Fibroblast of the aortic adventitia (primary cell): Measurements from ENCODE around the gene HSPH1. TPM values are rescaled to one million over a fixed set of nuclear protein-coding genes. Genes with fewer than 3 reads are reported as not detected.

Source experiments
- DNase-seq: peaks from one replicate; pipeline ENCODE4 v3.0.0-alpha.2; 2010; ENCODE audit warnings: low read depth
- H3K4me3 ChIP-seq: 2 replicates; pipeline ENCODE4 v1.5.1; 2011; ENCODE audit warnings: low read depth, mild to moderate bottlenecking, control low read depth, low read length, moderate library complexity
- CTCF ChIP-seq: IDR thresholded peaks from 2 replicates; pipeline ENCODE4 v1.5.1; 2011; ENCODE audit warnings: mild to moderate bottlenecking, low read length, control low read depth, inconsistent platforms; ENCODE audit not compliant: insufficient read depth
- total RNA-seq: library from RNA; depleted of rRNA; stranded (reverse); fragments of >200 nt; gene quantifications from 2 replicates; pipeline ENCODE4 v1.2.3, GENCODE V29; 2012; ENCODE audit warnings: low replicate concordance

The HSPH1 gene
- total RNA-seq, 1 donor: 51.8 TPM

DNA sequence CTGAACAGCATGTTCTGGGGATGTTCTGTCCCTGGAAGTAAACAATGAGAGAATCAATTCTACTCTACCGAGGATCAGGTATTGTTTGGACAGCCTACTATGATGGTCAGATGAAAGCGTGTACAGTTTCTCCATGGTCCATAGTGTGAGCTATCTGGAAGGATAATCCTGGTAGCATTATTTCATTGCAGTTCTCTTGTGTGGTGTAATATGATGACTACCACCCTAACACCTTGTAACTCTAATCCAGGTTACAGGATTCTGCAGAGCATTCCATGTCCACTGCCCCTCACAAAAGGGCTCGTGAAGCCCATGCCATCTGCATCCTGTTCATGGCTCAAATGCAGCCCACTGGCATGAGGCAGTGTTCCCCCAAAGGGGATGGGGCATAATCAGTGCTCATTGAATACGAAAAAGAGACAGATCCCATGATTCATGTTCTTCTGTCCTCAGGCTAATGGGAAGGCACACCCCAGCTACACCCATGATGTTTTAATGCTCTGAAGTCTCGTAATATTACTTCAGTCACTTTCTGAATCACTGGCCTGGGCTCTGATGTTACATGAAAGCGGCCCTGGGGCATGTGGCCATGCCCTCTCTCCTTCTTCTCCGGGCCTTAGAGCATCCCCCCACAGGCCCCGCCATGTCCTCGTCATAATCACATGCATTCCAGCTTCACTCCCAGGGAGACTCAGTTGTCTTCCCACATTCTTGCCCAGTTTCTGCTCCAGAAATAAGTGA lies 68.4 kb downstream of the HSPH1 start:
- no peak for TF ChIP-seq CTCF
- no peak for DNase-seq

GRCh38 chr13:31092646-31093045 lies 69.1 kb downstream of the HSPH1 start:
- DNase-seq: no peak

More for the DNA sequence above, 68.4 kb downstream of the HSPH1 start:
- H3K4me3 ChIP-seq: no peak overlapping the region

DNA sequence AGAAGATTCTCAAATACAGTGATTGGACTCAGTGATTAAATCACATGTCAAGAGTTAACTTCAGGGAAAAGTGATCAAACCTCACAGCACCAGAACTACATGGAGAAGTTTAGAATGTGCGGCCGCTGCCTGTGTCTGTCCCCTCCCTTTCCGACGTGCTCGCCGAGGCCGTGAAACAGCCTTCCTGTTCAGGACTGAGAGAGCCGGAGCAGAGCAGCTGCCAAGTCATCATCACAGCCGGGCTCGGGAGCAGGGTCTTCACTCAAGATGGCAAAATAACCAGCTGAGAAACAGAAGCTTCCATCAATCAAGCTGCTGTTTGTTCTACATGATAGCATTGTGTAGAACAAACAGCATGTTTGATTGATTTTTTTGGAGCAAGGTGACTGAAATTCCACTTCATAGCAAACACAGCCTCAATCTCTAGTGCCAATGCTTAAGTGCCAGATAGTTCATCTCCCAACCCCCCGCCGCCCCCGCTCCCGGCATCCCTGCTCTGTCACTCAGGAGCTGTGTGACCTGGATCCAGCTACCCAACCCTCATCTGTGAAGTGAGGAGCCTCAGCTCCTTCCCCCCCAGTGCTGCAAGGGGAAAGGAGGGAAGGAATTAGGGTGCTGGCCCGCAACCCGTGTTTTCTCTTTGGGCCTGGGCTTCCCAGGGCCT lies 70.6 kb downstream of the HSPH1 start:
- no peak for TF ChIP-seq CTCF
- no peak overlapping the region for H3K4me3 ChIP-seq
- no peak for DNase-seq

More at GRCh38 chr13:31092646-31093045, 69.1 kb downstream of the HSPH1 start:
- H3K4me3 ChIP-seq: no peak overlapping the region
- TF ChIP-seq CTCF: no peak

DNA sequence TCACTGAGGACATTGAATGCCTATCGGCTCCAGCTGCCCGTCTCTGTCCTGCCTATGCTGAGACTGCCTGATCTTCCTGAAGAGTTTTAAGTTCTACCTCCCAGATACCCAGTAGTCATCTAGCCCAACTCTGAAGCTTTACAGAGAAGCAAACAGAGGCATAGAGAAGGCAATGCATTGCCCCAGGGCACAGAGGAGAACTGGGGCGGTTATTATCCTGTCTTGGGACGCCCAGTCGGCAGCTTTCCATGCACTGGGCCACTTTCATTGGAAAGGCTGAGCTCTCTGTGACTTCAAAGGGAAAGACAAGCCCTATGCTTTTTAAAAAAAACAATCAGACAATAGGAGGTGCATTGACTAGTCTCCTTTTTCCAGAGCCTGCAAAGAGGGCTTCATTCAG lies 71.6 kb downstream of the HSPH1 start:
- DNase-seq: no peak
- TF ChIP-seq CTCF: no peak

DNA sequence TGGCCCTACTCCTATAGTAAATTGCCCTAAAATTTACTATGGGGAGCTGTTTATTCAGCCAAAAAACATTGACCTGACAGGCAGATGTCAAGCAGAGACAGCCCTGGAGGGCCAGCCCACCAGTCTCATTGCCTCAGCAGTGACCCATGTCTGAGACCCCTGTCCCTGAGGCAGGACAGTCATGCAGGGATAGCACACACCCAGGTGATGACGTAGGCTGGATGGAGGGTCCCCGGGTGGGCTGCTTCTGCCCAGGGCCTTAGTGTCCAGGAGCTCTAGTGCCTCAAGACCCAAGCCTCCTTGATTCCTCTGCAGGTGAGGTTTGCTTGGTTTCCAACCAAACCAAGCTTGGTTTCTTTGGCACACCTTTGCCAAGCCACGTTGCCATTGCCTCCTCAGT lies 72.1 kb downstream of the HSPH1 start:
- H3K4me3 ChIP-seq: no peak overlapping the region
- no peak for TF ChIP-seq CTCF
- DNase-seq: no peak

More for the DNA sequence above, 71.6 kb downstream of the HSPH1 start:
- no peak overlapping the region for H3K4me3 ChIP-seq

- no peak overlapping the region for H3K4me3 ChIP-seq
- no peak for TF ChIP-seq CTCF
- no peak for DNase-seq
Measured at GRCh38 chr13:31088826-31089420, 72.8 kb downstream of the HSPH1 start.

Other genes with a start within 250 kb of the HSPH1 start
- not detected in 2 replicates for gene TEX26, start 229.2 kb downstream of the HSPH1 start, total RNA-seq
- gene B3GLCT, start 38.1 kb upstream of the HSPH1 start, total RNA-seq: 6.8 and 11.6 TPM in 2 replicates